Measurements from ENCODE around the gene SARNP.

DNA sequence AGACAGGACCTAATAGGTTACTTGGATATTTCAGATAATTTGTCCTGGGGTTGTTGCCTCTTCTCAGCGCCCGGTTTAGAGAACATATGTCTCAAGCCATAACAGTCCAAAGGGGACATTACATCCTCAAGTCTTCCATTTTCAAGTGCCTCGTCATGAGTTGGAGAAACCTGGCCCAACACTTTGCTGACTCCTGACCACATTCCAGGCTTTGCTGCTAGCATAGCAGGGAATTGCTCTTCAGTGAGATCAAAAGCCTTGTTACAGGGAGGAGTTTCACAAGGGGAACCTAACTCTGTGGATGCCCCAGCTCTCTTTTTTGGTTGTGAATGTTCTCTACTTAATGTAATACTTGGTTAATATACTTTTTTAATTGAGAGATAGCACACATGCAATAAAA is 33.4 kb upstream of the SARNP start:
- TF ChIP-seq CTCF (IDR thresholded peaks at IDR 0.05) (no peak), EZH2 (IDR thresholded peaks at IDR 0.05) (no peak)
